Sigmoid colon (tissue), 4 donors: ENCODE results near the gene TCTN1.

ENCODE experiments used
- EP300 ChIP-seq, 4 donors: sonication (generic); formaldehyde crosslinking; IDR thresholded peaks; one replicate each; pipeline ENCODE4 v1.6.1; 2017; ENCODE audit warnings: antibody characterized with exemption in 4 of 4
- POLR2A ChIP-seq, 2 donors: fragments of 450-650 bp; IDR thresholded peaks; one replicate each; pipeline ENCODE4 v1.6.1; 2016; ENCODE audit warnings: antibody characterized with exemption in 2 of 2, mild to moderate bottlenecking in 2 of 2, moderate library complexity in 2 of 2
- POLR2AphosphoS5 ChIP-seq, 4 donors: sonication (generic); formaldehyde crosslinking; IDR thresholded peaks; one replicate each; pipeline ENCODE4 v1.6.1; 2017; ENCODE audit warnings: antibody characterized with exemption in 4 of 4
- TF ChIP-seq, protein P1 (sequence below), 4 experiments: fragments of 450-650 bp in 3 of 4; fragments of 200-600 bp in 1 of 4; IDR thresholded peaks; one replicate each; pipeline ENCODE4 v1.5.1; 2016 to 2019; ENCODE audit warnings: antibody characterized with exemption in 4 of 4, mild to moderate bottlenecking in 3 of 4, moderate library complexity in 2 of 4

DNA sequence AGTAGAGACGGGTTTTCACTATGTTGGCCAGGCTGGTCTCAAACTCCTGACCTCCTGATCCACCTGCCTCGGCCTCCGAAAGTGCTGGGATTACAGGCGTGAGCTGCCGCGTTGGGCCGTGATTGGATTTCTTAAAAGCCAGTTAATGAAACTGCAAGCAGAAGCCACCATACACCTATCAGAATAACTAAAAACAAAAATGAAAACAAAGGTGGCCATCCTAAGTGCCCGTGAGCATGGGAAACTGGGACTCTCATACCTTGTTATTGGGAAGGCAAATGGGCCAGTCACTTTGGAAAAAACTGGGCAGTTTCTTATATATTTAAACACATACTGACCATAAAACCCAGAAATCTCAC, 7.7 kb upstream of the TCTN1 start:
- TF ChIP-seq POLR2AphosphoS5 (IDR thresholded peaks at IDR 0.05) (no peak), POLR2A (IDR thresholded peaks at IDR 0.05) (no peak), EP300 (IDR thresholded peaks at IDR 0.05) (no peak)
- TF ChIP-seq, protein P1, sequence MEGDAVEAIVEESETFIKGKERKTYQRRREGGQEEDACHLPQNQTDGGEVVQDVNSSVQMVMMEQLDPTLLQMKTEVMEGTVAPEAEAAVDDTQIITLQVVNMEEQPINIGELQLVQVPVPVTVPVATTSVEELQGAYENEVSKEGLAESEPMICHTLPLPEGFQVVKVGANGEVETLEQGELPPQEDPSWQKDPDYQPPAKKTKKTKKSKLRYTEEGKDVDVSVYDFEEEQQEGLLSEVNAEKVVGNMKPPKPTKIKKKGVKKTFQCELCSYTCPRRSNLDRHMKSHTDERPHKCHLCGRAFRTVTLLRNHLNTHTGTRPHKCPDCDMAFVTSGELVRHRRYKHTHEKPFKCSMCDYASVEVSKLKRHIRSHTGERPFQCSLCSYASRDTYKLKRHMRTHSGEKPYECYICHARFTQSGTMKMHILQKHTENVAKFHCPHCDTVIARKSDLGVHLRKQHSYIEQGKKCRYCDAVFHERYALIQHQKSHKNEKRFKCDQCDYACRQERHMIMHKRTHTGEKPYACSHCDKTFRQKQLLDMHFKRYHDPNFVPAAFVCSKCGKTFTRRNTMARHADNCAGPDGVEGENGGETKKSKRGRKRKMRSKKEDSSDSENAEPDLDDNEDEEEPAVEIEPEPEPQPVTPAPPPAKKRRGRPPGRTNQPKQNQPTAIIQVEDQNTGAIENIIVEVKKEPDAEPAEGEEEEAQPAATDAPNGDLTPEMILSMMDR (IDR thresholded peaks at IDR 0.05): no peak
